CD4-positive, alpha-beta T cell treated with Interleukin-17A for 1 hour (primary cell): ENCODE measurements around the gene ZNF324B.
"Not testable (repeated sequence)": the region's sequence is repeated elsewhere in the genome, so short reads cannot be mapped to it uniquely, and the experiment has no call there.

Source experiments
- DNase-seq: peaks from one replicate; pipeline ENCODE4 v3.0.0-alpha.2; 2020

ZNF324B gene

DNA sequence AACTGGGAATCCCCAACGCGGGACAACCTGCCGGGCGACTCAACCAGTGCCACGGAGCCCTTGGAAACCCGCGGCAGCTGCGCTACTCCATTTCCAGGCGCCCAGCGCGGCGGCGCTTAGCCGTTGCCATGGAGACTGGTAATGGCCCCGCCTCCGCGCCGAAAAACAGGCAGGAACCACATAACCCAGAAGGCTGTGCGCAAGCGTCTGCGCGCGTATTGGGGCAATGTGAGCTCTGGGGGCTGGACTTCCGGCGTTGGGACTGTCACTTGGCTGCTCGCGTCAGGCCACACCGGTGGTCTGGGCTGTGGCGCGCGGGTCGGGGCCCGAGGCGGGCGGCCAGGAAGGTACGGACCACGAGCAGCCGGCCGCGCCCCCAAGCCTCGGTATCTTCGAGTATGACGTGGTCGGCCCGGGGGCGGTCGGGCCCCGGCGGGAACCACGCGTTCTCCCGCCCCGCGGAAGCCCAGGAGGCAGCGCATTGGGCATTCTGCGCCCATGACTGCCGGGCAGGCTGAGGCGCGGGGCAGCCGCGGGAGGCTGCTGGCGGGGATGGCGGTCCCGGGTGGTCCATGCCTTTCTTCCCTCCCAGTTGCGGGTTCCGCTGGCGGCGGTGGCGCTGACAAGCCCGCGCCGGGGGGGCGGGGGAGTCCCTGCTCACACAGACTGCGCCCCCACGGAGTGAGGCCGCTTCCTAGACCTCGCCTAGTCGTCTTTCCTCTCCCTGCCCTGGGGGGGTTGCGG is at the start of gene ZNF324B:
TSS of gene ZNF324B (plus strand) at position 265 of the 744 bp plus-strand sequence. CDS start 2,080 bp downstream, outside the sequence.
- peak; percentile 97 for DNase-seq

GRCh38 chr19:58401840-58402421 is 49.5 kb upstream of the ZNF324B start:
- DNase-seq, result no peak

DNA sequence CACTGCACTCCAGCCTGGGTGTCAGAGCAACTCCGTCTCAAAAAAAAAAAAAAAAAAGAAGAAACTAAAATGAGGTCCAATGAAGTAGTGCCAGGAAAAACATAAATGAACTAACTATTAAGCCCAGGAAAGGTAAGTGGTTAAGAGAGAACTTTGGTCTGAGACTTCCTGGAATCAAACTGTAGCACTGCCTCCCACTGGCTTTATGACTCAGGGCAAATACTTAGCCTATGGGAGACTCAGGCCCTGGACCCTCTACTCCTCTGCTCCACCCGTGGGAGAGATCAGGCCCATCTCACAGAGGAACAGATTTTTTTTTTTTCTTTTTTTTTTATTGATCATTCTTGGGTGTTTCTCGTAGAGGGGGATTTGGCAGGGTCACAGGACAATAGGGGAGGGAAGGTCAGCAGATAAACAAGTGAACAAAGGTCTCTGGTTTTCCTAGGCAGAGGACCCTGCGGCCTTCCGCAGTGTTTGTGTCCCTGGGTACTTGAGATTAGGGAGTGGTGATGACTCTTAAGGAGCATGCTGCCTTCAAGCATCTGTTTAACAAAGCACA is 47.4 kb upstream of the ZNF324B start:
- DNase-seq, result not testable (repeated sequence)

DNA sequence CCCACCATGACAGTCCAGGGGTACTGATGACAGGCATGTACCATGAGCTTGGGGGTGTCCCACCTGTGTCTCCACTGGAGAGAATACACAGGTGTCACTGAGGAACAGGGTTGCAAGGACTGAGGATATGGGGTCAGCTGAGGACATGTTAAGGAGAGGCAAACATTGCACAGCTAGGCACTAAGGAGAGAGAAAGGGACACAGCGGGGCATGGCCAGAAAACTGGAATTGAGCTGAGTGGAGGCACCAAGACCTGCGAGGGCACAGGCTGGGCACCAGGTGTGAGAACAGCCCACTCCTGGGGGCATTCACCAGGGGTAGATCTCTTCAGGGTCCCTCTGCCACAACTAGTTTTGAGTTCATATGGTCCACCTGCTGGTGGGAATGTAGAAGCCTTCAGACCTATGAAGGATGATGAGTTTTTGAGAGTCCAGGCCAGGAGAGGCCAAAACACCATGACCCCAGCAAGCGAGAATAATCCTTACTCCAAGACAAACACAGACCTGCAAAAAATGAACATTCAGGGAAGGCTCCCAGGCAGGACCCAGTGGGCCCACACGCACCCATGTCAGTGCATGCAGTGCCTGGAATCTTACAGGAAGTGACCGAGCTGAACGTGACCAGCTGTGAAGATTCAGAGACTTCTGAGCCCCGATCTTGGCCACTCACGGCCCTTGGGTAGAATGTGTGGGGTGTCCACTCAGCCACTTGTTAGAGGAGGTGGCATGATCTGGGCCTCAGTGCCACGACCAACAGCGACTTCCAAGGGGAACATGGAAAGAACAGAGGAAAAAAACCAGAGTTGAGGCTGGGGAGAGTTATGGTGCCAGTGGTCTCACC is 44.4 kb upstream of the ZNF324B start:
- no peak for DNase-seq

- no peak for DNase-seq
Measured at GRCh38 chr19:58407658-58408151, 43.7 kb upstream of the ZNF324B start.

DNA sequence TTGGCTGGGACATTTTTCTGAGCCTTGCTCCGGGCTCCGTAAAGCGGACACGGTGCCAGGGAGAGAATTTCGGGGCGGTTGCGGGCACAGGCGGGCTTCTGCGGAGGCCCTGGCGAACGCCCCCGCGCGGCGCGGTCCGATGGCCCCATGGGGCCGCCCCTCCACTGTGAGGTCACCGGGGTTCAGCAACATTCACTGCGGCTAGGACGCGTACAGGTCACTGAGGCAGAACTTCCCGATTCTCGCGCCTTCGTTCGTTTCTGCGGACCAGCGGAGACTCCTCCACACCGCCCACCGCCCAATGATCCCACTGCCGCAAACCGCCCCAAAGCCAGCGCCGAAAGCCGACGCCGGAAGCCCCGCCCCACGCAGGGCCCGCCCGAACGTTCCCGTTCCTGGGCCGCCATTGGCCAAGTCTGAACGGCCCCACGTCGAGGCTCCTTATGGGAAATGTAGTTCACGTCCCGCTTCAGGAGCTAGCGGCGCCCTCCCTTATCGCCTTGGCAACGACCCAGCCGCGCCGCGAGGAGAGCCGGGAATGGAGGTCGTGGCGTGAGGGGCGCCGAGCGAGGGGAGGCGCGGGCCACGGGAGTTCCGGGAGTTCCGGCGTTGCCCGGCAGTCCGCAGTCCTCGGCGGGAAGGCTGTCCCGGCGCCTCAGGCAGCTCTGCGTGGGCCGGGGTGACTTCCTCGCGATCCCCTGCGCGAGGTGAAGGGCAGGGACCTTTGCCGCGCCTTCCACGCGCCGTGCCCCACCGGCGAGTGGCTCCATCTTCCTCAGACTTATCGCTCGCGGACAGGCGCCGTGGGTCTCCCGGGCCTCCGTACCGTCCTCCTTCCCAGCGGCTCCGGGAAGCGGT is 43.0 kb upstream of the ZNF324B start, which contains the start of gene ZNF584:
TSS of gene ZNF584 (plus strand) at position 498 of the 858 bp plus-strand sequence. CDS start 499 bp downstream, outside the sequence.
- peak; percentile 95 for DNase-seq

DNA sequence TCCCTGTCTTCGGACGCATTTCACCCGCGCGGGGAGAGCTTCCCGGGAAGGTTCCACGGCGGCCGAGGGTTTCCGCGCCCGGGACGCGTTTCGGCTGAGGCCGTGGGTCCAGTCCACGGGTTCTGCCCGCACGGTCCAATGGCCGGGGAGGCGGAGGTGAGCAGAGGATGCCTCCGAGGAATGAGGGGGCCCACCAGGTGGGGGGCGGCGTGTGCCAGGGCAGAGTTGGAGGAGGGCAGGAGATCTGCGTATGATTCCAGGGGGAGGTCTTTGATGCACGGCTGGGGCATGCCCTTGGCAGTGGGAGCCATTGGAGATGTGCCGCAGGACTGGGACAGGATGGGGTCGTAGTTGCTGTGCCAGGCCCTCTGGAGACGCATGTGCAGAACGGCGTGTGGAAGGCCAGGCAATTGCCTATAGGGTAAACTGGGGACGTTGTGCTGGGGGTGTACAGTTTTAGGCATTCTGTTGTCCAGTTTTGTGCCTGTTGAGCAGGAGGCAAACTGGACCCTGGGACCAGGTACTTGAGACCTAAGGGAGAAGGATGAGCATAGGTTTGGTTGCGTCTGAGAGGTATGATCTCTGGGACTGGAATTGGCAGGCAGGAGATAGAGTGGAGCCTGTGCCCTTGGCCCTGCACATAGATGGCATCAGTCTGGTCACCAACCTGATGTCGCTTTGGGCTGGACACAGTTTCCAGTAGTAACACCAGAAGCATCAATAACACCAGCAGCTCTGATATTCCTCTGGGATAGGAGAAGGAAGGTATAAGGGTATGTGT is 42.2 kb upstream of the ZNF324B start:
- no peak for DNase-seq

DNA sequence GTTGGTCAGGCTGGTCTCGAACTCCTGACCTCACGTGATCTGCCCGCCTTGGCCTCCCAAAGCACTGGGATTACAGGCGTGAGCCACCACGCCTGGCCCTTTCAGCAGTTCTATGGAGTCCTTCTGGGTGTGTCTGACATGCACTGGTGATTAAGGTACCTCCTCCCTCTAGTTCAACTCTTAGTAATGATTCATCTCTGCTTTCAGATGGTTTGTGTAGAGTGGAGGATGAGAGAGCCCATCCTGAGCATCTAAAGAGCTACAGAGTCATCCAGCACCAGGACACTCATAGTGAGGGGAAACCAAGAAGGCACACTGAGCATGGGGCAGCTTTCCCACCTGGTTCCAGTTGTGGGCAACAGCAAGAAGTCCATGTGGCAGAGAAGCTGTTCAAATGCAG is 34.8 kb upstream of the ZNF324B start:
- no peak for DNase-seq

GRCh38 chr19:58417071-58417470 is 34.4 kb upstream of the ZNF324B start:
- no peak for DNase-seq

DNA sequence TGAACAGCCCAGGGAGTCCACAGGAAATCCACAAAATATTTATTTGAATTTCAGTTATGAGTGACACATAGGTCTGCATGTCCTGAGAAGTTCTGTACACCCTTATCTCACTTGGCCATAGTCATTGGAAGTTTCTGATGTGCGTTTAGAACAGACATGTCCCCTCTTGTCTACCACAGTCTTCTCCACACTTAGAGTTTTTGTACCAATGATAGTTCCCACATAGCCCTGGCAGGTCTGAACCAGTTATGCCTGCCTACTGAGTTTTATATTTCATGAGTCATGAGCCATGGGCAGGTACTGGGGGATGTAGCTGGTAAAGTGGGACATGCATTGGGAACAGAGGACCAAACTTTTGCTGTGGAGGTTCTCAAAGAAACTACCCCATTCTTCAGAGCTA is 22.8 kb upstream of the ZNF324B start:
- DNase-seq, result no peak

- DNase-seq, result no peak
Measured at GRCh38 chr19:58429745-58430144, 21.7 kb upstream of the ZNF324B start.

GRCh38 chr19:58434217-58434616 is 17.2 kb upstream of the ZNF324B start:
- DNase-seq, result no peak

DNA sequence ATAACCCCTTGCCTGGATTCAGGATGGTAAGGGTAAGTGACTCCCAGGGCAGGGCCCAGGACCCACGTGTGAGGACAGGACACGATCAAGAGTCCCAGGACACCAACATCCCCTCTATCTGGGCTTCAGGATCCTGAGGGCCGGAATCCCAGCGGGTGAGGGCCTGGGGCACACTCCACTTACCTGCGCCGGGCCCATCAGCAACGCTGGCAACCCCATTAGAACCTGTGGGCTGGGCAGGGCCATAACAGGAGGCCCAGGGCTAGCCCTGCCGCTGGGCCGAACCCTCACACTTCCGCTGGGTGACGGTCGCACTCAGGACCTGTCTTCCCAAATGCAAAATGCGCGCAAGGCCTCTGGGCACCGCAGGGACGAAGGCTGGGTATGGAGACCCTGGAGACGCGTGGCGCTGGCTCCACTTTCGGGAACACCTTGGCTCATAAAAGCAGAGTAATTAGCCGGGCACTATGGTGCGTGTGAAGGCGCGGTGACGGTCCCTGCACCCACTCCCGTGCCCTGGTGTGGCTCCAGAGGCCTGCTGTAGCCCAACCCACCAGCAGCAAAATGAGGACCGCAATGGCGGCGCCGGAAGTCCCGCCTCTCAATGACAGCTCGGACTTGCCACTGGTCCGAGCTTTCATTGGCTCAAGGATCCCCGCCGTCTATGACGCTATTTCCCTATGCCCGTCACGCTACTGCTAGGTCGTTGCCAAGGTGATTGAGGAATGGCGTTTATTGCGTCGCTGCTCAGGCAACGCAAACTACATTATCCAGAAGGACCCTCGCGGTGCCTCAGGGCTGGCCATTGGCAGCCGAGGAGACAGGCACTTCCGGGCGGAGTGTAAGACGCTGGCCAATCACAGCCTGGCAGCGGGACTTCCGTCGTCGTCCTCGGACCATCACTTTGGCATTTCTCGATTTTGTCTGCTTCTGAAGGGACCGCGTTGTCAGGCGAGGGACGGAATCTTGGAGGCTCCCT is 11.6 kb upstream of the ZNF324B start, which contains the start of gene ZNF132:
TSS of gene ZNF132 (minus strand) at position 578 of the 979 bp plus-strand sequence. CDS start at position 246, 332 bp downstream.
- DNase-seq, result peak; percentile 99

DNA sequence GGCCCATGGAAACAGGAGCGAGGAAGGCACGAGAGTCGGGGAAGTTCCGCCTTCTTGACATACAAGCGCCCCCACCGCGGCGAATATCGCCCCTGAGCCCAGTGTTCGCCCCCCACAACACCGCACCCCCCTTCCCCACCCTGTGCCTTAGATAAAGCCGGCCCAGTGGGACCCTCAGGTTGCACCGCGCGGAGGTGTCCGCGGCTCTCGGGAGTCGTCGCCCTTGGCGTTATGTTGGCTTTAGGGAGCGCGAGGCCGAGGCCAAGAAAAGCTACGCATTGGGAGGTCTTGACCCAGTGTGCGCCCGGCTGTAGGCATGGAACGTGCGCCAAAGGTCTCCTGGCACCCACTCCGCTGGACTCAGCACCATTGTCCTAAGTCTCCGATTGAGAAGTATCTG is 10.9 kb upstream of the ZNF324B start:
- DNase-seq, result no peak

- DNase-seq, result not testable (repeated sequence)
Measured at GRCh38 chr19:58442986-58443385, 8.4 kb upstream of the ZNF324B start.

DNA sequence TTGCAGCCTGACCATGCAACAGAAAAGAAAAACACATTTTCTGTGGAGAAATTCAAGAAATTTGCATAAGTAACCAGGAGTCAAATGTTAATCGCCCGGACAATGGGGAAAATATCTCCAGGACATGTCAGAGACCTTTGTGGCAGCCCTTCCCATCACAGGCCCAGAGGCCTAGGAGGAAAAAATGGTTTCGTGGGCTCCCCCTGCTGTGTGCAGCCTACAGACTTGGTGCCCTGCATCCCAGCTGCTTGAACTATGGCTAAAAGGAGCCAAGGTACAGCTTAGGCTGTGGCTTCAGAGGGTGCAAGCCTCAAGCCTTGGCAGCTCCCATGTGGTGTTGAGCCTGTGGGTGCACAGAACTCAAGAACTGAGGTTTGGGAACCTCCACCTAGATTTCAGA is 2.6 kb upstream of the ZNF324B start:
- DNase-seq, result not testable (repeated sequence)

- not testable (repeated sequence) for DNase-seq
Measured at GRCh38 chr19:58449980-58450379, 1.4 kb upstream of the ZNF324B start.

DNA sequence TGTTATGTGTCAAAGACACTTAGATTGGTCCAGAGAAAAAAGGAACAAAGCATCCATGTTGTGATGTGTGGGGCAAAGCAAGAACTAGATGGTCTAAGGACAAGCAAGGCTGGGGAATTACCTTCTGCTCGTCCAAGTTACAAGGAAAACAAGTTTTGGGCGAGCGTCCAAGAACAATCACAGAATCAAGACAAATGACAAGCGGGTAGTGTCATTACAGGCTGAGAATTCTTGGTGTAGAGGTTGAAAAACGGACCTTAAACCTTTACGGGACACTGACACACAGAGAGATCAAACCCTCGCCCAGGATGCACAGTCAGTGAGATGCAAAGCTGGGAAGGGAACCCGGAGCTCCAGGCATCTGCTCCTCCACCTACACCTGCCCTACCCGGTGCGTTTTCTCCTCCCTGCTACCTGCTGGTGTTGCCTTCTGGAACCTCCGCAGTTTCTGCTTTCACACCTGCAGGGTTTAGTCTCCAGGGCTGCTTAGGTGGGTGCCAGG is 515 bp upstream of the ZNF324B start:
- DNase-seq, result no peak

DNA sequence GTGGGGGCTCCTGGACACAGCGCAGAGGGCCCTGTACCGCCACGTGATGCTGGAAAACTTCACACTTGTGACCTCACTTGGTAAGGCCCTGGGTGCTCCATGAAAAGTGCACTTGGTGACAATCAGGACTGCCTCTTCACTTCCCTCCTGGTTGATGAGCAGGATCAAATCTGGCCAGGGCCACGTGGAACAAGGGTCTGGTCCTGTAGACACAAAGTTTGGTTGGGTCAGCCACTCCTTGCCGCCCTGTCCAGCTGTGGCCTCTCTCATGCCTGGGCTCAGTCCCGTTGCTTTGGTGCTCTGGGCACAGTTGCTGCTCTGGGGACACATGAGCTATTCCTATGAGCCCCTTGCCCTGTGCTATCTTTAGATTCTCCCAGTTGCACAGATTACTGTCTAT is 2.3 kb downstream of the ZNF324B start:
- DNase-seq, result no peak

- no peak for DNase-seq
Measured at GRCh38 chr19:58455306-58455705, 3.9 kb downstream of the ZNF324B start.
